ENCODE measurements around the gene MACROH2A2.
"Not testable (repeated sequence)": the region's sequence is repeated elsewhere in the genome, so short reads cannot be mapped to it uniquely, and the experiment has no call there.

MACROH2A2 gene

GRCh38 chr10:70122742-70123141, 70.1 kb downstream of the MACROH2A2 start:
- H3K27ac Mint-ChIP-seq = no peak overlapping the region
- no peaks in the 10 kb centered on the region for H3K9me3 Mint-ChIP-seq
- no peaks in the 10 kb centered on the region for H3K4me1 Mint-ChIP-seq
- TF ChIP-seq CTCF (IDR thresholded peaks at IDR 0.05; ENCODE audit: unreplicated experiment in 3 of 3) = no peak
- H3K36me3 Mint-ChIP-seq (ENCODE audit: low read depth) = no peaks in the 10 kb centered on the region
- peaks cover under 1% of the 10 kb centered on the region for H3K27me3 Mint-ChIP-seq (ENCODE audit: low read depth)
- H3K4me3 Mint-ChIP-seq = no peak overlapping the region

DNA sequence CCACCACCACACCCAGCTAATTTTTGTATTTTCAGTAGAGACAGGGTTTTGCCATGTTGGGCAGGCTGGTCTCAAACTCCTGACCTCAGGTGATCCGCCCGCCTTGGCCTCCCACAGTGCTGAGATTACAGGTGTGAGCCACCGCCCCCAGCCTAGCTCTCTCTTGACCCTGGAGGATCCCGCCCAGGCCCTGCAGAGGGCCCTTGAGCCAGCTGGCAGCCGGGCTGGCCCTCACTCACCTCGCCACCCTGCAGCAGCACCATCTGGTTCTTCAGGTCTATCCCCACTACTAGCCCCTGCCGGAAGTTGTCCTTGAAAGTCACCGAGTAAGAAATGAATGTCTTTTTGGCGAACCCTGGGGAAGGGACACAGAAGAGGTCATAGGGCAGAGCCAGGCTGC, 70.5 kb downstream of the MACROH2A2 start:
- not testable (repeated sequence) for H3K9me3 Mint-ChIP-seq; H3K36me3 Mint-ChIP-seq (ENCODE audit: low read depth); H3K27ac Mint-ChIP-seq; H3K4me1 Mint-ChIP-seq; H3K4me3 Mint-ChIP-seq; H3K27me3 Mint-ChIP-seq (ENCODE audit: low read depth)

DNA sequence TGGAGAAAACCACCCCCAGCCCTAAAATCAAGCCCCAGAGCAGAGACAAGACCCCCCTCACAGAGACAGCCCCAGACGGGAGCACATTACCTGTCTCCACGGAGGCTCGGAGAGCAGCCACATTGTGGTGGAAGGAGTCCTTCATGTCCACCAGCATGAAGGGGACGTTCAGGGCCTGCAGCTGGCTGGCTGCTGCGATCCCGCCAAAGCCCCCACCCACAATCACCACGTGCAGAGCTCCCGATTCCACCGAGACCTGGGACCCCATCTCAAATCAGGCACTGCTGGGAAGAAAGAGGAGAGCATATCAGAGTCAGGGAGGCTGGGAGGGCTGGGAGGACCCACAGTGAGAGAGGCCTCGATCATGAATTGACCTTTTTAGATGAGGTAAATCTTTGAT, 71.2 kb downstream of the MACROH2A2 start:
- Mint-ChIP-seq H3K4me3 (no peak overlapping the region), H3K36me3 (ENCODE audit: low read depth) (no peaks in the 10 kb centered on the region), H3K9me3 (no peaks in the 10 kb centered on the region), H3K27ac (no peak overlapping the region), H3K27me3 (ENCODE audit: low read depth) (peaks cover 3% of the 10 kb centered on the region), H3K4me1 (no peaks in the 10 kb centered on the region)
- TF ChIP-seq CTCF (IDR thresholded peaks at IDR 0.05; ENCODE audit: unreplicated experiment in 3 of 3) = no peak

DNA sequence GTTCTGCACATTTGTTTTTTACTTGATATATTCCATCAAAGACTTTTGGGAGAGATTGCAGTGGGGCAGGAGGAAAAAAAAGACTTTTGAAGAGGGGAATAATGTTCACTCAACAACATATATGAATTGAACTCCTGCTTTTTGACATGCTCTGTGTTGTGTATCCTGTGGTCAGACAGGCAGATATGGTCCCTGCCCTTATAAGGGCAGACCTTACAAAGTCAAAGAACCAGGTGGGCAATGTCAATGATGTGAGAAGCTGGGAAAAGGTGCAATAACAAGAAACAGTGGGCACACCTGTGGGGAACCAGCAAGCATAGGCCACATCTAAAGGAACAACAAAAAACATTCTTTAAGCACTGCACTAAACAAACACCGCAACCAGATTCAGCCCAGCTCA, 71.8 kb downstream of the MACROH2A2 start:
- no peak overlapping the region for H3K27ac Mint-ChIP-seq
- H3K4me3 Mint-ChIP-seq = no peak overlapping the region
- no peaks in the 10 kb centered on the region for H3K36me3 Mint-ChIP-seq (ENCODE audit: low read depth)
- H3K27me3 Mint-ChIP-seq (ENCODE audit: low read depth) = peaks cover 3% of the 10 kb centered on the region
- no peak for TF ChIP-seq CTCF (IDR thresholded peaks at IDR 0.05; ENCODE audit: unreplicated experiment in 3 of 3)
- no peaks in the 10 kb centered on the region for H3K4me1 Mint-ChIP-seq
- no peaks in the 10 kb centered on the region for H3K9me3 Mint-ChIP-seq

- Mint-ChIP-seq H3K36me3 (ENCODE audit: low read depth) (no peaks in the 10 kb centered on the region), H3K4me3 (no peak overlapping the region), H3K9me3 (no peaks in the 10 kb centered on the region), H3K27me3 (ENCODE audit: low read depth) (peaks cover 3% of the 10 kb centered on the region), H3K4me1 (no peaks in the 10 kb centered on the region), H3K27ac (no peak overlapping the region)
- no peak for TF ChIP-seq CTCF (IDR thresholded peaks at IDR 0.05; ENCODE audit: unreplicated experiment in 3 of 3)
Observed at GRCh38 chr10:70124918-70125317, 72.3 kb downstream of the MACROH2A2 start.

DNA sequence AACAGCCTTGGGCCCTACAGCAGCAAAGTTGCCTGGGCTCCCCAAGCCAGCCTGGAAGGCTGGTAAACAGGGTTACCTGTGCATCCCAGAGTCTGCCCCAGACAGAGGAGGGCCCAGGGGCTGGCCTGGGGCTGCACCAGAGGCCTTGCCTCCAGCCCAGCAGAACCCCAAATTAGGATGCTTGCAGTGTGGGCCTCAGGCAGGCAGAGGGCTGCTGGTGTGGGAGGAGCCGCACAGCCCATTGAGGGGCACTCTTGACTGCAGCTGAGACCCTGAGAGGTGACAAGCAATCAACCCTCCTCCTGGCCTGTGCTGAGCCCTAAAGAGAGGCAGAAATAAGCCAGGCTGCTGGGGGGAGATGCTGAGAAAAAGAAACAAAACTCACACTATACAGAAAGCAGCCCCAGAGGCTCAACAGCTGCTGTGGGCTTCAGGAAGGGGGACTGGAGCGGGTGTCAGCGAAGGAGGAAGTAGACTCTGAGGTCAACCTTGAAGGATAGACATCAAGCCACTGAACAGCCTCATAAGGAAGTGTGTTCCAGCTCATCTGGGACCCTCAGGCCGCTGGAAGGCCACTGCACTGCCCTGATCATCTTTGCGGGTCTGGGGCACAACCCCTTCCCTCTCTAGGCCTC, 73.4 kb downstream of the MACROH2A2 start:
- H3K4me1 Mint-ChIP-seq = no peaks in the 10 kb centered on the region

More for the DNA sequence above, 73.4 kb downstream of the MACROH2A2 start:
- H3K36me3 Mint-ChIP-seq (ENCODE audit: low read depth) = no peaks in the 10 kb centered on the region
- H3K27me3 Mint-ChIP-seq (ENCODE audit: low read depth) = peaks cover 11% of the 10 kb centered on the region
- H3K4me3 Mint-ChIP-seq = no peak overlapping the region
- H3K27ac Mint-ChIP-seq = no peak overlapping the region
- no peak for TF ChIP-seq CTCF (IDR thresholded peaks at IDR 0.05; ENCODE audit: unreplicated experiment in 3 of 3)
- no peaks in the 10 kb centered on the region for H3K9me3 Mint-ChIP-seq
